MM.1S (cell line): ENCODE measurements around the gene LRRTM1.

Source experiments
- DNase-seq: peaks from one replicate; pipeline ENCODE4 v3.0.0-alpha.2; 2015
- H2AFZ ChIP-seq: fragments of 300-600 bp; sonication (generic); 2 replicates; pipeline ENCODE4 v1.6.0; 2016; ENCODE audit warnings: antibody characterized with exemption, low read length
- H3F3A ChIP-seq: fragments of 300-600 bp; sonication (generic); 2 replicates; pipeline ENCODE4 v1.6.1; 2016; ENCODE audit warnings: mild to moderate bottlenecking, antibody characterized with exemption, low read length, moderate library complexity, mixed read lengths; ENCODE audit not compliant: insufficient read depth
- H3K27ac ChIP-seq: fragments of 300-600 bp; sonication (generic); 2 replicates; pipeline ENCODE4 v1.5.1; 2016; ENCODE audit warnings: mild to moderate bottlenecking, low read length
- H3K27me3 ChIP-seq: fragments of 300-600 bp; sonication (generic); replicated peaks from 2 replicates; pipeline ENCODE4 v1.6.0; 2016; ENCODE audit warnings: low read length; ENCODE audit not compliant: insufficient read depth
- H3K36me3 ChIP-seq: fragments of 300-600 bp; sonication (generic); replicated peaks from 2 replicates; pipeline ENCODE4 v1.6.1; 2016; ENCODE audit warnings: mild to moderate bottlenecking, low read length, mixed read lengths; ENCODE audit not compliant: insufficient read depth
- H3K4me1 ChIP-seq: fragments of 300-600 bp; sonication (generic); 2 replicates; pipeline ENCODE4 v1.6.1; 2016; ENCODE audit warnings: low read length, mixed read lengths
- H3K4me2 ChIP-seq: fragments of 300-600 bp; sonication (generic); 2 replicates; pipeline ENCODE4 v1.6.0; 2016; ENCODE audit warnings: low read depth, low read length
- H3K4me3 ChIP-seq: fragments of 300-600 bp; sonication (generic); 2 replicates; pipeline ENCODE4 v1.5.1; 2016; ENCODE audit warnings: low read length, mixed read lengths
- H3K79me2 ChIP-seq: fragments of 300-600 bp; sonication (generic); 2 replicates; pipeline ENCODE4 v1.6.1; 2016; ENCODE audit warnings: mixed run types, low read length, mixed read lengths
- H3K9ac ChIP-seq: fragments of 300-600 bp; sonication (generic); 2 replicates; pipeline ENCODE4 v1.6.1; 2016; ENCODE audit warnings: low read length, mixed read lengths
- H3K9me2 ChIP-seq: fragments of 300-600 bp; sonication (generic); replicated peaks from 2 replicates; pipeline ENCODE4 v1.6.1; 2016; ENCODE audit warnings: mild to moderate bottlenecking, low read length, mixed read lengths; ENCODE audit not compliant: insufficient read depth
- H3K9me3 ChIP-seq: fragments of 300-600 bp; sonication (generic); replicated peaks from 2 replicates; pipeline ENCODE4 v1.6.1; 2016; ENCODE audit warnings: mild to moderate bottlenecking, low read length, mixed read lengths; ENCODE audit not compliant: insufficient read depth
- H4K20me1 ChIP-seq: fragments of 300-600 bp; sonication (generic); 2 replicates; pipeline ENCODE4 v1.6.1; 2016; ENCODE audit warnings: mild to moderate bottlenecking, low read length, moderate library complexity, mixed read lengths; ENCODE audit not compliant: insufficient read depth
- CTCF ChIP-seq: fragments of 300-600 bp; sonication (generic); IDR thresholded peaks from 2 replicates; pipeline ENCODE4 v1.5.1; 2016; ENCODE audit warnings: antibody characterized with exemption, low read length, mixed read lengths
- EZH2 ChIP-seq: fragments of 300-600 bp; sonication (generic); optimal IDR thresholded peaks from 2 replicates; pipeline ENCODE3; 2017; ENCODE audit warnings: low read depth, mild to moderate bottlenecking, antibody characterized with exemption, low read length, mixed read lengths
- EZH2phosphoT487 ChIP-seq: fragments of 300-600 bp; sonication (generic); IDR thresholded peaks from 2 replicates; pipeline ENCODE4 v1.6.1; 2018; ENCODE audit warnings: antibody characterized with exemption, low read length

The LRRTM1 gene, protein sequence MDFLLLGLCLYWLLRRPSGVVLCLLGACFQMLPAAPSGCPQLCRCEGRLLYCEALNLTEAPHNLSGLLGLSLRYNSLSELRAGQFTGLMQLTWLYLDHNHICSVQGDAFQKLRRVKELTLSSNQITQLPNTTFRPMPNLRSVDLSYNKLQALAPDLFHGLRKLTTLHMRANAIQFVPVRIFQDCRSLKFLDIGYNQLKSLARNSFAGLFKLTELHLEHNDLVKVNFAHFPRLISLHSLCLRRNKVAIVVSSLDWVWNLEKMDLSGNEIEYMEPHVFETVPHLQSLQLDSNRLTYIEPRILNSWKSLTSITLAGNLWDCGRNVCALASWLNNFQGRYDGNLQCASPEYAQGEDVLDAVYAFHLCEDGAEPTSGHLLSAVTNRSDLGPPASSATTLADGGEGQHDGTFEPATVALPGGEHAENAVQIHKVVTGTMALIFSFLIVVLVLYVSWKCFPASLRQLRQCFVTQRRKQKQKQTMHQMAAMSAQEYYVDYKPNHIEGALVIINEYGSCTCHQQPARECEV

GRCh38 chr2:80303909-80304837, at the start of gene LRRTM1:
Gene LRRTM1, minus strand, starts transcription at chr2:80304752. Its CDS starts 933 bp downstream, at chr2:80303819.
- Histone ChIP-seq H3K9me3 (no peaks in the 10 kb centered on the region), H3F3A (no peaks in the 10 kb centered on the region), H3K4me2 (peak within 1 kb of the TSS; percentile 9; the same call in 1 of the 2 replicates), H3K9me2 (no peaks in the 10 kb centered on the region), H3K27me3 (no peaks in the 10 kb centered on the region), H3K36me3 (no peaks in the 10 kb centered on the region), H4K20me1 (no peaks in the 10 kb centered on the region), H2AFZ (no peak within 1 kb of the TSS), H3K79me2 (no peaks in the 10 kb centered on the region), H3K27ac (no peak within 1 kb of the TSS), H3K9ac (no peak within 1 kb of the TSS), H3K4me3 (no peak within 1 kb of the TSS), H3K4me1 (no peaks in the 10 kb centered on the region)
- no peak for DNase-seq
- no peak for TF ChIP-seq EZH2phosphoT487
- TF ChIP-seq EZH2 = no peak
- no peak for TF ChIP-seq CTCF

DNA sequence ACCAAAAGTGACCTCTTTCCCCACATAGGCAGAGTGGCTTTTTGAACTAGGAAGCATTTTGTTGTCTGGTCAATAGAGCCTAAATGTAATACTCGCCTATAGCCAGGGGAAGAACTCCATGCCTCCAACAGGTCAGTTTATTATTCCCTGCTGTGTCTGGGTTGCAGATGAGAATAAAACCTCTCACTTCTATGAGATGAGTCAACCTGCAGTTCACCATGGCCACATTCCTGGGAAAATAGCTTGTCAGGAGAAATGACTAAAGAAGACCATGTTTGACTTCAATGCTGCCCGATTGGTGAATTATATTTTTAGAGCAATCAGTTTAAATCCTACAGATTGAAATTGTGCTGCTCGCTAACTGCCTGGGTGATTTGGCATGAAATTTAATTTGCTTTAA, 46.7 kb upstream of the LRRTM1 start:
- no peaks in the 10 kb centered on the region for H4K20me1 ChIP-seq
- DNase-seq = no peak
- H3K4me3 ChIP-seq = no peak overlapping the region
- no peak overlapping the region for H3K9ac ChIP-seq
- no peaks in the 10 kb centered on the region for H3K36me3 ChIP-seq
- H3K79me2 ChIP-seq = no peaks in the 10 kb centered on the region
- H3F3A ChIP-seq = no peaks in the 10 kb centered on the region
- H3K9me2 ChIP-seq = no peaks in the 10 kb centered on the region
- no peaks in the 10 kb centered on the region for H3K9me3 ChIP-seq
- no peak overlapping the region for H3K27ac ChIP-seq
- H3K27me3 ChIP-seq = no peaks in the 10 kb centered on the region
- no peak for TF ChIP-seq EZH2
- TF ChIP-seq CTCF = no peak
- TF ChIP-seq EZH2phosphoT487 = no peak
- H3K4me1 ChIP-seq = no peaks in the 10 kb centered on the region
- no peak overlapping the region for H3K4me2 ChIP-seq
- no peak overlapping the region for H2AFZ ChIP-seq

DNA sequence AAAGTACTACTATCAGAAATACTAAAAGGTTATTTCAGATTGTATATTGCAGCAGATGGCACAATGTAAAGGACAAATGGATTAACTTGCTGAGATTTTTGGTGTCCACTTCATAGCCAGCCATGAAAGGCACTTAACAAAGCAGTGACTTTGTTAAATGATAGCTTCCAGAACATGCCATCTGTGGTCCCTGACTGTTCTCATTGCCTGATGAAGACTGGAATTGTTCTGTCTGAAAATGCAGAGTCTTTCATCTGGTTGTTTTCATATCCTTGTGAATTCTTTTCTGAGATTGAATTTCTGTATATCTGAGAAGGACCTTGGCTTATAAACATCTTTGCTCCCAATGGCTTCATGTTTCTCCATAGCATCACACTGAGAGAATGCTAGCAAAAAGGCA, 44.4 kb upstream of the LRRTM1 start:
- H3K27ac ChIP-seq = no peak overlapping the region
- no peaks in the 10 kb centered on the region for H4K20me1 ChIP-seq
- no peaks in the 10 kb centered on the region for H3K27me3 ChIP-seq
- no peak overlapping the region for H3K4me3 ChIP-seq
- TF ChIP-seq EZH2 = no peak
- H3K9me2 ChIP-seq = no peaks in the 10 kb centered on the region
- no peaks in the 10 kb centered on the region for H3K36me3 ChIP-seq
- no peak overlapping the region for H3K4me2 ChIP-seq
- DNase-seq = no peak
- H3K9me3 ChIP-seq = no peaks in the 10 kb centered on the region
- no peak overlapping the region for H2AFZ ChIP-seq
- no peak overlapping the region for H3K9ac ChIP-seq
- H3K4me1 ChIP-seq = no peaks in the 10 kb centered on the region
- H3F3A ChIP-seq = no peaks in the 10 kb centered on the region
- H3K79me2 ChIP-seq = no peaks in the 10 kb centered on the region
